ENCODE results near the gene SLC2A13. TPM values are rescaled to one million over a fixed set of nuclear protein-coding genes. Genes with fewer than 3 reads are reported as not detected.

The SLC2A13 gene
- total RNA-seq, 1 donor from 2014 or later, result 17.4 TPM

- no peak for DNase-seq (ENCODE audit: extremely low spot score in 2 of 2)
- H3K4me1 ChIP-seq, result no peaks in the 10 kb centered on the region
- TF ChIP-seq POLR2AphosphoS5 (IDR thresholded peaks at IDR 0.05; ENCODE audit: insufficient read depth in 1 of 2, low read depth in 1 of 2), result no peak
- intact Hi-C loops (cut with DNase I), result loop anchor here (5.0 kb wide), 1 partner anchor 96 kb away; the partner anchor contains the start of gene SLC2A13
- H3K9me3 ChIP-seq, result no peaks in the 10 kb centered on the region
- H3K27me3 ChIP-seq, result no peaks in the 10 kb centered on the region
- no peak overlapping the region for H3K4me3 ChIP-seq
- H3K27ac ChIP-seq, result no peak overlapping the region
- H3K36me3 ChIP-seq, result no peaks in the 10 kb centered on the region
Measured at GRCh38 chr12:40011775-40012129, 94.1 kb downstream of the SLC2A13 start.

GRCh38 chr12:40010899-40011774 lies 94.7 kb downstream of the SLC2A13 start:
- Histone ChIP-seq H3K9me3 (no peaks in the 10 kb centered on the region), H3K4me3 (no peak overlapping the region), H3K27me3 (no peaks in the 10 kb centered on the region), H3K4me1 (no peaks in the 10 kb centered on the region), H3K36me3 (no peaks in the 10 kb centered on the region), H3K27ac (no peak overlapping the region)
- peak; percentile 38 to 54 (median 49) for TF ChIP-seq CTCF (IDR thresholded peaks at IDR 0.05)
- peak in 1 of 2 donors; percentile 46 for TF ChIP-seq POLR2AphosphoS5 (IDR thresholded peaks at IDR 0.05; ENCODE audit: insufficient read depth in 1 of 2, low read depth in 1 of 2)
- no peak for TF ChIP-seq POLR2A (IDR thresholded peaks at IDR 0.05)
- no peak for DNase-seq (ENCODE audit: extremely low spot score in 2 of 2)
- intact Hi-C loops (cut with DNase I), result loop anchor here (5.0 kb wide), 1 partner anchor 96 kb away; the partner anchor contains the start of gene SLC2A13

GRCh38 chr12:40002178-40003169 lies 103.4 kb downstream of the SLC2A13 start:
- Histone ChIP-seq H3K4me1 (no peaks in the 10 kb centered on the region), H3K27ac (no peak overlapping the region), H3K9me3 (no peaks in the 10 kb centered on the region), H3K4me3 (no peak overlapping the region), H3K27me3 (no peaks in the 10 kb centered on the region), H3K36me3 (no peaks in the 10 kb centered on the region)
- TF ChIP-seq POLR2A (IDR thresholded peaks at IDR 0.05), result no peak
- no peak for TF ChIP-seq CTCF (IDR thresholded peaks at IDR 0.05)
- no peak for TF ChIP-seq POLR2AphosphoS5 (IDR thresholded peaks at IDR 0.05; ENCODE audit: insufficient read depth in 1 of 2, low read depth in 1 of 2)
- DNase-seq (ENCODE audit: extremely low spot score in 2 of 2), result no peak
- intact Hi-C loops (cut with DNase I), result no loop called here

- H3K36me3 ChIP-seq, result no peaks in the 10 kb centered on the region
- TF ChIP-seq POLR2A (IDR thresholded peaks at IDR 0.05) (no peak), POLR2AphosphoS5 (IDR thresholded peaks at IDR 0.05; ENCODE audit: insufficient read depth in 1 of 2, low read depth in 1 of 2) (no peak), CTCF (IDR thresholded peaks at IDR 0.05) (no peak)
- no peak for DNase-seq (ENCODE audit: extremely low spot score in 2 of 2)
- no peak overlapping the region for H3K4me3 ChIP-seq
- intact Hi-C loops (cut with DNase I), result no loop called here
- no peaks in the 10 kb centered on the region for H3K4me1 ChIP-seq
- H3K27me3 ChIP-seq, result no peaks in the 10 kb centered on the region
- no peaks in the 10 kb centered on the region for H3K9me3 ChIP-seq
- H3K27ac ChIP-seq, result no peak overlapping the region
Measured at GRCh38 chr12:40001406-40001805, 104.5 kb downstream of the SLC2A13 start.

- no peaks in the 10 kb centered on the region for H3K36me3 ChIP-seq
- no peak for TF ChIP-seq POLR2AphosphoS5 (IDR thresholded peaks at IDR 0.05; ENCODE audit: insufficient read depth in 1 of 2, low read depth in 1 of 2)
- no peak for TF ChIP-seq CTCF (IDR thresholded peaks at IDR 0.05)
- no peak for TF ChIP-seq POLR2A (IDR thresholded peaks at IDR 0.05)
- no peak overlapping the region for H3K27ac ChIP-seq
- DNase-seq (ENCODE audit: extremely low spot score in 2 of 2), result no peak
- no peaks in the 10 kb centered on the region for H3K27me3 ChIP-seq
- H3K9me3 ChIP-seq, result no peaks in the 10 kb centered on the region
- intact Hi-C loops (cut with DNase I), result no loop called here
- H3K4me3 ChIP-seq, result no peak overlapping the region
- no peaks in the 10 kb centered on the region for H3K4me1 ChIP-seq
Measured at GRCh38 chr12:40000884-40001283, 105.0 kb downstream of the SLC2A13 start.

Data from vagina (tissue), 2 donors.